OCI-LY1 (cell line): ENCODE results near the gene ARHGAP22.

Source experiments
- CTCF ChIP-seq: fragments of 200-600 bp; sonication (generic), shearing (Covaris generic); IDR thresholded peaks from 2 replicates; pipeline ENCODE4 v1.5.1; 2017; ENCODE audit warnings: mild to moderate bottlenecking, antibody characterized with exemption, low read length, moderate library complexity, mixed read lengths
- EZH2 ChIP-seq: fragments of 200-600 bp; sonication (generic), shearing (Covaris generic); IDR thresholded peaks from 2 replicates; pipeline ENCODE4 v1.8.0; 2017; ENCODE audit warnings: borderline replicate concordance, mixed run types, mild to moderate bottlenecking, antibody characterized with exemption, low read length, moderate library complexity, mixed read lengths

- TF ChIP-seq CTCF (no peak), EZH2 (no peak)
Measured at GRCh38 chr10:48514255-48514654, 90.6 kb downstream of the ARHGAP22 start.
